Ramos (cell line): ENCODE results near the gene SMAD7.

Experiments used
- in situ Hi-C: fragments of 300-500 bp; cut with MboI; formaldehyde crosslinking; loops from one replicate; pipeline ENCODE4 v1.14.3; 2022; ENCODE audit warnings: low sequenced_read_pairs; ENCODE audit not compliant: unreplicated experiment

Gene SMAD7

GRCh38 chr18:48962252-48962993, 11.7 kb upstream of the SMAD7 start:
- in situ Hi-C loops, result no loop called here

DNA sequence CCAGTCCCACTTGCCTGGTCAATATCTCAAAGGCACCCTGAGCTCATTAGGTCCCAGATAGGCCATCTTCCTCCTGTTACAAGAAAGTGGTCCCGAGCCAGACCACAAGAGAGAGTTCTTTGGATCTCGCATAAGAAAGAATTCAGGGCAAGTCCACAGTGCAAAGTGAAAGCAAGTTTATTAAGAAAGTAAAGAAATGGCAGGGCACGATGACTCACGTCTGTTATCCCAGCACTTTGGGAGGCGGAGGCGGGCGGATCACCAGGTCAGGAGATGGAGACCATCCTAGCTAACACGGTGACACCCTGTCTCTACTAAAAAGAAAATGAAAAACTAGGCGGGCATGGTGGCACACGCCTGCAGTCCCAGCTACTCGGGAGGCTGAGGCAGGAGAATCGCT, 10.8 kb upstream of the SMAD7 start:
- in situ Hi-C loops, result no loop called here

- in situ Hi-C loops, result no loop called here
Observed at GRCh38 chr18:48959921-48960920, 9.5 kb upstream of the SMAD7 start.

DNA sequence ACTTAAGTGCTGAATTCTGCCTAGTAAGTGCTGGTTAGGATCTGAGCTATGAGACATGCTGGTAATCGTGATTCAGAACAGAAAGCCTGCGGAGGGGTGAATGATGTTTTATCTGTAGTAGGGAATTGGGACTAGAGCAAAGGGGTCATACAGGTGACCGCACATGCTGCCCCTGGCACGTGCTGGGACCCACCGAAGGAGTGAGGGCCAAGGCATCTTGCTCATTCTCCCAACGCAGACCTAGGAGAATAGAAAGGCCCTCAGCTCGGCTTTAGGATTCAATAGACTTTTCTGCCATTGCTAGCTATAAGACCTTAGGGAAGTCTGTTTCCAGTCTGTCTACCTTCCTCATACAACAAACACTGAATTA, 8.8 kb upstream of the SMAD7 start:
- in situ Hi-C loops, result no loop called here

DNA sequence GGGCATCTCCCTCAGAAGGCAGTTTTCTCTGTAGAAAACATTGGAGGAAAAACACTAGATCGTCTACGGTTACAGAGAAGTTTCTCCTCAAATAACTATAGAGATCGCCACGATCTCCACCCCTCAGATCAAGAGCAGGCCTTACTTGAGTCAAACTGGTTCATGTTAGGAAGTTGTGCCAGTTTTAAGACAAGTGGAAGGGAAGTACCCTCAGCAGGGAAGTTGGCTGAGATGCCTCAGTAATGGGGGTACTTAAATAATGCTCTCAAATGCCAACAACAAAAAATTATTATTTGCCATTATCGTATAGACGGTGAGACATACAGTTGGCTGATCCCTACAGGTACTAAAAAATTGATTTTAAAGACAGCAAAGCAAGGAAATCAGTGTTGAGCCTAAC, 8.2 kb upstream of the SMAD7 start:
- in situ Hi-C loops, result no loop called here

DNA sequence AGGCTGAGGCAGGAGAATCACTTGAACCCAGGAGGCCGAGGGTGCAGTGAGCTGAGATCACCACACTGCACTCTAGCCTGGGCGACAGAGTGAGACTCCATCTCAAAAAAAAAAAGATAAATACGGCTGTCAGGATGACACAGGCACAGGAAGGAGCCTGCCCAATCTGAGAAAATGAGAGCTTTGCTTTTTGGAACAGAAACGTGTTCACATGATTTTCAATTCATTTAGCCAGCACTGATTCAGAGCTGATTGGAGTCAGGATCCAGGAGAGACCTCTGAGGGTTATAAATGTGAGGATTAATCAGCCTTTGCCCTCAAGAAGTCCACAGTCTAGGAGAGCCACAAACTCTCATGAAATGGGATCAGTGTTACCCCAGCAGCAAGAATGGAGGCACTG, 6.9 kb upstream of the SMAD7 start:
- in situ Hi-C loops, result no loop called here

DNA sequence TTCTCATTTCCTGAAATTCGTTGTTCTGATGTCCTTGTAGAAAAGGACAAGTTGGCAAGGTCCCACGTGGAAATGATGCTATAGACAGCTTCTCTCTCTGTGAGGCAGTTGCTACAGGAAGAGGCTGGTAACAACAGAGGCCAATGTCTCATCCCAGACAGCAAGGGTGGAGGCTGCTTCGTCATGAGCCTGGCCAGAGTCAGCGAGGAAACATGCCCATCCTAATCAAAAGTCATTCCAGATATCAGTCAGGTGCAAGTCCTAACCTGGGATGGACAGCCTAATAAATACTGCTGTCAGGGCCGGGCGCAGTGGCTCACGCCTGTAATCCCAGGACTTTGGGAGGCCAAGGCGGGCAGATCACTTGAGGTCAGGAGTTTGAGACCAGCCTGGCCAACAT, 6.4 kb upstream of the SMAD7 start:
- in situ Hi-C loops, result no loop called here

- in situ Hi-C loops, result no loop called here
Observed at GRCh38 chr18:48956356-48956755, 5.6 kb upstream of the SMAD7 start.

- in situ Hi-C loops, result no loop called here
Observed at GRCh38 chr18:48955830-48956261, 5.1 kb upstream of the SMAD7 start.

GRCh38 chr18:48954886-48955819, 4.4 kb upstream of the SMAD7 start:
- in situ Hi-C loops, result no loop called here

- in situ Hi-C loops, result no loop called here
Observed at GRCh38 chr18:48953104-48953706, 2.4 kb upstream of the SMAD7 start.

DNA sequence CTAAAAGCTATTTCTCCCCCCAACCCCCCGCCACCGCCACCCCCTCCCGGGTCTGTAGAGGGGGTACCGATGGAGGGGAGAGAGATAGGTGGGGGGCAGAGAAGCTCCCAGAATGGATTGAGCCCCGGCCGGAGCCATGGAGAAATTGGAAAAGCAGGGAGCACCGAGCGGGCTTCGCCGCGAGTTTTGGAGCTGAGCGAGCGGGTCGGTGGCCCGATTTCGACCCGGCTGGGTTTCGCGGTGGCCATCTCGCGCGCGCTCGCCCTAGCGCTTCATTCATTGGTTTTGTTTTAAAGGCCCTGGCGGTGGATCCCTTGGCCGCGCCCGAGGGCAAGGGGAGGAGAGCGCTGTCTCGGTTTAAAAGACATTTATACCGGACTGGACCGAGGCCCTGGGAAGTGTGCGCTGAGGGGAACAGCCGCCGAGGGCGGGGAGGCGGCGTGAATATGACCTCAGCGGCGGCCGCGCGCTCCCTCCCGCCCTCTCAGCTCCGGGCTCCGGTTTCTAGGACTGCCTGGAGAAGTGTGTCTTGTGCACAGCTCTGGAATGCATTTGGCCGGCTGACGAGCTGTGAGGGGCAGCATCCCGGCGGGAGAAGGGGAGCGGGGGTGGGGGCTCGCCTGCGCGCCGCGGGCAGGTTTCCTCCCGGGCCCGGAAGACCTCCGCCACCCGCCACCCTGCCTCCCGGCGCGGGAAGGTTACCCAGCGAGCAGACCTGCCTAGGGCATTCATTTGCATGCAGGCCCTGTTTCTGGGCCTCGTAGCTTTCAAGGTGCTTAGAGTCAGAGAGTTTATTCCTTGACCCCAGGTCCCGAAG, 1.7 kb upstream of the SMAD7 start:
- in situ Hi-C loops, result no loop called here

DNA sequence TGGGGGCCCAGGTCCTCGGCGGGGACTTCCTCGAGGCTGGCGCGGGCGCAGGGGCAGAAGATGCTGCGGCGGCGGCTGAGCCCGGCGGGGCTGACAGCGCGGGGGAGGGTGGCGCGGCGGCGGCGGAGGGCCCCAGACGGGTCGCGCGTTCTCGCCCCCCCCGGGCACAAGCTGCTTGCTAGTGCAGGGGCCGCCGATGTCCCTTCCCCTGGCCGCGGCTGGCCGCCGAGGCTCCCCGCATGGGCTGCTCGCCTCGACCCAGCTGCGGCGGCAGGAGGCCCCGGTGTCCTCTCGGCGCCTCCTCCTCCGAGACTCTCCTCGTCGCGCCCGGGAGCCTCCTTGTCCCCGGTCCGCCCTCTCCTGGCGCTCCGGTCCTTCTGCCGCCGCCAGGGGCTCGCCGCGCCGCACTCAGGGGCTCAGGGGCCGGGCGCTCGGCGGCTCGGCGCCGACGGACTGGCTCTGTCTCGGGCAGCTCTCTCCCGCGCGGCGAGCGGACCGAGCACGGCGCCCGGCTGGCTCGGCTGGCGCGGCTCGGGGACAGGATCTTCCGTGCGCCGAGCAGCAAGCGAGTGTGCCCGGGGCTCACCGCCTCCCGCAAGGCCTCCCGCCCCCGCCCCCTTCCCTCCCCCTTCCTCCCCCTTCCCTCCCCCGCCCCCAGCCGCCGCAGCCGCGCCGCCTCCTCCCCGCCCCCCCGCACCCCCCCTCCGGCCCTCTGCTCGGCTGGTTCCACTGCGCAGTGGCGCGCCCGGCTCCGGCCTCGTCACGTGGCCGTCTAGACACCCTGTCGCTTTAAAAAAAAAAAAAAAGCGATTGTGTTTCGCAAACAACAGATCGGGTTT, 902 bp upstream of the SMAD7 start:
- in situ Hi-C loops, result no loop called here

GRCh38 chr18:48949606-48950535, 894 bp downstream of the SMAD7 start:
- in situ Hi-C loops, result loop anchor here (25.0 kb wide), 1 partner anchor 1337 kb away; the partner anchor contains the start of genes CXXC1 and MBD1

DNA sequence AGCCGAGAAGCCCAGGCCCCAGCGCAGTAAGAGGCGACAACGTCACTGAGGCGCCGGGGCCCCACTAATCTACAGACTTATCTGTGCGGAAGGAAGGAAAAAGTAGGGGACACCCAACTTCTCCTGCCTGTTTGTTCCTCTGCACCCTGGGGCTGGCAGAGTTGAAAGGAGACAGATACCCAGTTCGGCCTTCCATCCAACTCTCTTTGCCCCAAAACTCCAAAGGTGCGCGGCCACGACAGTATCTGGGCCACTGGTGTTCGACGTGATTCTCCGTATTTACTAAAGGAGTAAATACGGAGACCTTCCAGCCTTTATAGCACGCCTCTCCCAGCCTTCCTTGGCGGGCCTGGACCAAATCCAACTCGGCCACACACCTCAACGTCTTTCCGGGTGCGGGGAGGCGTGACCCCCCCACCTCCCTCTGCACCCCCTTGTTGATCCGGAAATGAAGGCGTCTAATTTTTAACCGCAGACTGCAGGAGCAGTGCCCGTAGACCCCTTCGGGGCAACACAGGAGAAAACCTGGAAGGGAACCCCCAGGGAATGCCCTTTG, 1.6 kb downstream of the SMAD7 start:
- in situ Hi-C loops, result loop anchor here (25.0 kb wide), 1 partner anchor 1338 kb away; the partner anchor contains the start of genes CXXC1 and MBD1
